Gastrocnemius medialis (tissue), 4 donors: ENCODE measurements around the gene ITIH4. TPM values are rescaled to one million over a fixed set of nuclear protein-coding genes. Genes with fewer than 3 reads are reported as not detected.

ENCODE experiments used
- ATAC-seq, 2 donors: fragments of 150-250 bp; one replicate each; pipeline ENCODE4 v1.9.1; 2016
- DNase-seq, 2 donors: peaks; one replicate each; pipeline ENCODE4 v3.0.0-alpha.2; 2019
- H3K27ac ChIP-seq, 4 donors: fragments of 200-600 bp; sonication (generic); 1 replicate in 1 of 4; 2 replicates in 3 of 4; pipeline ENCODE4 v1.5.1; 2016 to 2018; ENCODE audit warnings: mild to moderate bottlenecking in 2 of 4, moderate library complexity in 1 of 4
- H3K27me3 ChIP-seq, 3 donors: fragments of 200-600 bp; sonication (generic) in 2 of 3; 1 replicate in 1 of 3; 2 replicates in 2 of 3; pipeline versions ENCODE4 v1.5.1 to v1.6.0; 2016 to 2019; ENCODE audit warnings: mild to moderate bottlenecking in 1 of 3, moderate library complexity in 1 of 3
- H3K36me3 ChIP-seq, 2 donors: fragments of 200-600 bp; sonication (generic) in 1 of 2; one replicate each; pipeline ENCODE4 v1.5.1; 2017 to 2018
- H3K4me1 ChIP-seq, 2 donors: fragments of 200-600 bp; sonication (generic) in 1 of 2; one replicate each; pipeline ENCODE4 v1.5.1; 2016 to 2017; ENCODE audit warnings: mild to moderate bottlenecking in 2 of 2
- H3K4me3 ChIP-seq, 4 donors: fragments of 200-600 bp; sonication (generic) in 3 of 4; 1 replicate in 1 of 4; 2 replicates in 3 of 4; pipeline ENCODE4 v1.5.1; 2016 to 2019; ENCODE audit warnings: mild to moderate bottlenecking in 2 of 4
- H3K9me3 ChIP-seq, 3 donors: fragments of 200-600 bp; sonication (generic) in 2 of 3; 1 replicate in 1 of 3; 2 replicates in 2 of 3; pipeline ENCODE4 v1.5.1; 2016 to 2019
- POLR2A ChIP-seq, 2 donors: fragments of 450-650 bp; IDR thresholded peaks; one replicate each; pipeline ENCODE4 v1.6.1; 2017; ENCODE audit warnings: antibody characterized with exemption in 2 of 2, mild to moderate bottlenecking in 2 of 2, moderate library complexity in 2 of 2
- in situ Hi-C, 4 donors: fragments of 200-750 bp; cut with MboI; loops; one replicate each; pipeline versions ENCODE4 v1.15.0 to v1.8.0; 2017; ENCODE audit warnings: low sequenced_read_pairs in 4 of 4
- intact Hi-C: fragments of 100-400 bp; cut with DNase I; formaldehyde crosslinking; loops from one replicate; pipeline ENCODE4 v1.15.1; 2023; ENCODE audit warnings: low total_unique reads
- total RNA-seq, 4 donors: library from RNA; depleted of rRNA; stranded (reverse); fragments of >200 nt; gene quantifications; one replicate each; pipeline versions ENCODE4 v1.1.0 to v1.2.3, GENCODE V29; 2016
- TF ChIP-seq, protein P1 (sequence below), 5 experiments: fragments of 450-650 bp in 3 of 5; fragments of 200-600 bp in 2 of 5; sonication (generic) in 2 of 5; IDR thresholded peaks in 4 of 5; conservative IDR thresholded peaks in 1 of 5; 1 replicate in 4 of 5; 2 replicates in 1 of 5; pipeline ENCODE4 v1.5.1; 2016 to 2019; ENCODE audit warnings: antibody characterized with exemption in 5 of 5, mild to moderate bottlenecking in 3 of 5, moderate library complexity in 3 of 5

Gene ITIH4
- total RNA-seq, 4 donors from 2014 or later: 3.5 to 20.4 (median 12.7) TPM

DNA sequence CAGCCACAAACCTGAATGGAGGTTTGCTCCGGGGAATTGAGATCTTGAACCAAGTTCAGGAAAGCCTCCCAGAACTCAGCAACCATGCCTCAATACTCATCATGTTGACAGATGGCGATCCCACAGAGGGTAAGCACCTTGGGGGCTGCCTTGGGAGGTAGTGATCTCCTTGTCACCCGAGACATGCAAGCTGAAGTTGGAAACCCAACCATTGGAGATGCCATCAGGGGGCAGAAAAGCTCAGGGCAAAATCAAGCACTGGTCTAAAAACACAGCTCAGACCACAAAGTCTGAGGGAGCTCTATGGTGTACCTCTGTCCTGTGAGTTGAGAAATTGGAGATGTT lies 47.3 kb downstream of the ITIH4 start:
- DNase-seq: peak; percentile 1 to 8
- Histone ChIP-seq H3K4me3 (no peak overlapping the region), H3K9me3 (no peaks in the 10 kb centered on the region), H3K36me3 (no peaks in the 10 kb centered on the region), H3K27me3 (no peaks in the 10 kb centered on the region), H3K27ac (no peak overlapping the region), H3K4me1 (no peaks in the 10 kb centered on the region)
- intact Hi-C loops: no loop called here
- in situ Hi-C loops: no loop called here
- ATAC-seq: no peak
- TF ChIP-seq, protein P1, sequence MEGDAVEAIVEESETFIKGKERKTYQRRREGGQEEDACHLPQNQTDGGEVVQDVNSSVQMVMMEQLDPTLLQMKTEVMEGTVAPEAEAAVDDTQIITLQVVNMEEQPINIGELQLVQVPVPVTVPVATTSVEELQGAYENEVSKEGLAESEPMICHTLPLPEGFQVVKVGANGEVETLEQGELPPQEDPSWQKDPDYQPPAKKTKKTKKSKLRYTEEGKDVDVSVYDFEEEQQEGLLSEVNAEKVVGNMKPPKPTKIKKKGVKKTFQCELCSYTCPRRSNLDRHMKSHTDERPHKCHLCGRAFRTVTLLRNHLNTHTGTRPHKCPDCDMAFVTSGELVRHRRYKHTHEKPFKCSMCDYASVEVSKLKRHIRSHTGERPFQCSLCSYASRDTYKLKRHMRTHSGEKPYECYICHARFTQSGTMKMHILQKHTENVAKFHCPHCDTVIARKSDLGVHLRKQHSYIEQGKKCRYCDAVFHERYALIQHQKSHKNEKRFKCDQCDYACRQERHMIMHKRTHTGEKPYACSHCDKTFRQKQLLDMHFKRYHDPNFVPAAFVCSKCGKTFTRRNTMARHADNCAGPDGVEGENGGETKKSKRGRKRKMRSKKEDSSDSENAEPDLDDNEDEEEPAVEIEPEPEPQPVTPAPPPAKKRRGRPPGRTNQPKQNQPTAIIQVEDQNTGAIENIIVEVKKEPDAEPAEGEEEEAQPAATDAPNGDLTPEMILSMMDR (IDR thresholded peaks at IDR 0.05 in 4 of 5, conservative IDR thresholded peaks at IDR 0.05 in 1 of 5): no peak
- TF ChIP-seq POLR2A (IDR thresholded peaks at IDR 0.05): no peak

DNA sequence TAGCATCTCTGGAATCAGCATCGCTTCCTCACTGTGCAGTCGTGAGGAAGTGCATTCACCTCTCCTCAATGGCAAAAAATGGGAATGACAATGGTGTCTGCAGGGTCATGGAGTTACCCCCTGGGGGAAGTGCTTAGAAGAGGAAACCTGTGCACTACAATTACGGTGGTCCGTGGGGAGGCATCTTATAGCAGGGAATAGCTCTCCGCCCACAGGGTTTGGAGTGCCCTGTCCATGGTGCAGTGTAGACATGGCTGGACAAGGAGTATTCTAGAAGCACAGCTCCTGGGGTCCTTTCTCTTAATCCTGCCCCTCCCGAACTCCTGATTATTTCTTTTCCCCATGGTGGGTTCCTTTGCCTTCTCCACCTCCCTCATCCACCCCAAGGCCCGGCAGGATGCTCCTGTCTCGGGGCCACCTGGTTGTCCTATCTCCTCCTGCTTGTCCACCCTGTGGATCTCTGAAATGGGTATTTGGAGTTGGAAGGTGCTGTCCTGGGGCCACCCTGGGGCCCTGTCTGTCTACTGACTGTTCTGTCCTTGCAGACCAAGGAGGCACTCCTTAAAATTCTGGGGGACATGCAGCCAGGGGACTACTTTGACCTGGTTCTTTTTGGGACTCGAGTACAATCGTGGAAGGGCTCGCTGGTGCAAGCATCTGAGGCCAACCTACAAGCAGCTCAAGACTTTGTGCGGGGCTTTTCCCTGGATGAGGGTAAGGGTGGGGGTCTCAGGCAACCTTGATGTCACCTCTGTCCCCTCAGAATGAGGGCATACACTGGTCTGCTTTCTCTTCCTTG lies 47.9 kb downstream of the ITIH4 start:
- DNase-seq: peak in 1 of 2 donors; percentile 5
- Histone ChIP-seq H3K9me3 (no peaks in the 10 kb centered on the region), H3K4me1 (no peaks in the 10 kb centered on the region), H3K27ac (no peak overlapping the region), H3K27me3 (no peaks in the 10 kb centered on the region), H3K4me3 (no peak overlapping the region), H3K36me3 (no peaks in the 10 kb centered on the region)
- no peak for ATAC-seq
- in situ Hi-C loops (no loop called here), intact Hi-C loops (no loop called here)
- TF ChIP-seq, protein P1 (IDR thresholded peaks at IDR 0.05 in 4 of 5, conservative IDR thresholded peaks at IDR 0.05 in 1 of 5): no peak
- no peak for TF ChIP-seq POLR2A (IDR thresholded peaks at IDR 0.05)

DNA sequence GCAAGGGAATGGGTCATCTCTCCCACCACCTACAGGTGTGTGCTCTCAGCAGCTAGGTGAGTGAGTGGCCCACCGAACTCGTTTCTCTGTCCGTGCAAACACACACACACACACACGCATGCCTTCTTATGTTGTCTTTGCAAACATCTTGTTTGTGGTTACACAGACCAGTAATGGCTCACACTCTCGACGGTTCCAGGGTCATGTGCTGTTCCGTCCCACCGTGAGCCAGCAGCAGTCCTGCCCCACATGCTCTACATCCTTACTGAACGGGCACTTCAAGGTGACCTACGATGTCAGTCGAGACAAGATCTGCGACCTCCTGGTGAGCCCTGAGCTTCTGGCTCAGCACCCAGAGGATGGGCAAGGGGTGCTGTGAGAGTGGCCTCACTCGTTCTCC lies 48.7 kb downstream of the ITIH4 start:
- no peak for DNase-seq
- TF ChIP-seq, protein P1 (IDR thresholded peaks at IDR 0.05 in 4 of 5, conservative IDR thresholded peaks at IDR 0.05 in 1 of 5): no peak
- TF ChIP-seq POLR2A (IDR thresholded peaks at IDR 0.05): no peak
- intact Hi-C loops: no loop called here
- Histone ChIP-seq H3K9me3 (no peaks in the 10 kb centered on the region), H3K36me3 (no peaks in the 10 kb centered on the region), H3K4me1 (no peaks in the 10 kb centered on the region), H3K27ac (no peak overlapping the region), H3K27me3 (no peaks in the 10 kb centered on the region), H3K4me3 (no peak overlapping the region)
- in situ Hi-C loops: no loop called here
- no peak for ATAC-seq

DNA sequence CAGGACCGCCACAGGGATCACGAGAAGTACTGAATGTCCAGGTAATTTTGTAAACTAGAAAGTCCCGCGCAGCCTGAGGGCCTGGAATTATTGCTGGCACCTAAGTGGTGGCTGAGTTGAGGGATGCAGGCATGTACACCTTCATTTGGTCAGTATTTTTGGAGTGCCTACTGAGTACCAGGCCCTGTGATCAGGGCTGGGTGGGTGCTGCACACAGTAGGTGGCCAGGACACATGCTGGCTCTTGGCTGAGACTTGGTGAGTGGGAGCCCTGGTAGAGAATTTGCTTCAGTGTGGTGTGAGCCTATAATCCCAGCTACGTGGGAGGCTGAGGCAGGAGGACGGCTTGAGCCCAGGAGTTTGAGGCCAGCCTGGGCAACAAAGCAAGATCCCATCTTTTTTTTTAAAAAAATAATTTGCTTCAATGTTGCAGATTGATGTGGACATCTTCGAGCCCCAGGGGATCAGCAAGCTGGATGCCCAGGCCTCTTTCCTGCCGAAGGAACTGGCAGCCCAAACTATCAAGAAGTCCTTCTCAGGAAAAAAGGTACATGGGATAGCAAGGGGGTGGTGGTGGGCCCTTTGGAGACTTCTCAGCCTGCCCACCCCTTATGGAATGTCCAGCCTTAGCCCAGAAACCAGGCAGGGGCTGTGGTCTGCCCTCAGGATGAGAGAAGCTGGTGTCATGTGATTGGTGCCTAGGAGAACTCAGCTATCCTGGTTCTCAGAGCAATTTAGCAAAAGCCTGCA lies 50.5 kb downstream of the ITIH4 start:
- H3K27me3 ChIP-seq: no peaks in the 10 kb centered on the region
- DNase-seq: peak in 1 of 2 donors; percentile 4
- in situ Hi-C loops: no loop called here
- H3K4me3 ChIP-seq: no peak overlapping the region
- H3K9me3 ChIP-seq: no peaks in the 10 kb centered on the region
- H3K4me1 ChIP-seq: no peaks in the 10 kb centered on the region
- no peaks in the 10 kb centered on the region for H3K36me3 ChIP-seq
- no peak overlapping the region for H3K27ac ChIP-seq
- TF ChIP-seq POLR2A (IDR thresholded peaks at IDR 0.05): no peak
- ATAC-seq: no peak
- intact Hi-C loops: no loop called here

DNA sequence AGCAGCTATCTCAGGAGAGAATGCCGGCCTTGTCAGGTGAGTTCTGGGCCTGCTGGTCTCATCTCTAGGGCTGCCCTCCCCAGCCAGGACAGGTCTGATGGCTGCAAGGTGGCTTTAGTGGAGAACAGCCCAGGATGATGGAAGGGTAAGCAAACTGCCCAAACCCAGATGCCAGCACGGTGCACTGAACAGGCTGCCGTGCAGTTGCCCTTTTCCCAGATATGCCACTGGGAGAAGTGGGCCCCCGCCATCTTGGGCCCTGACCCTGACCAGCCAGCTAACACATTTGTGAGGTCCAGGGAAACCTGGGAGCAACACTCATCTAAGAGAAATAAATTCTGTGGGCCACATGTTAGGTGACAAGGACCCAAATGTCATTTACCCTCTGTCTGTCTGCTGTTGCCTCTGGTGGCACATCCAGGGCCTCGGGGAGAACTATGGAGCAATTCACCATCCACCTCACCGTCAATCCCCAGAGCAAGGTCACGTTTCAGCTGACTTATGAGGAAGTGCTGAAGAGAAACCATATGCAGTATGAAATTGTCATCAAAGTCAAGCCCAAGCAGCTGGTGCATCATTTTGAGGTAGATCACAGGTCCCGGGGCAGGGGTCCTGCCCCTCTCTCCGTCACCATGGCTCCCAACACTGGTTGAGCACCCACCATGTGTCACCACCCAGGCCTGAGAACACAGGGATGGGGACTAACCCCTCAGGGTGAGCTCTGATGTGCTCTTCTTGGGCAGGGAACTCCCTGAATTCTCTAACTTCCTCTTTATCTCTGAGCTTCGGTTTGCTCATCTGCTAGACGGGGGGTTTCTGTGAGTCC lies 51.2 kb downstream of the ITIH4 start:
- in situ Hi-C loops (no loop called here), intact Hi-C loops (no loop called here)
- no peak for DNase-seq
- Histone ChIP-seq H3K36me3 (no peaks in the 10 kb centered on the region), H3K4me1 (no peaks in the 10 kb centered on the region), H3K27ac (no peak overlapping the region), H3K27me3 (no peaks in the 10 kb centered on the region), H3K9me3 (no peaks in the 10 kb centered on the region), H3K4me3 (no peak overlapping the region)
- TF ChIP-seq, protein P1 (IDR thresholded peaks at IDR 0.05 in 4 of 5, conservative IDR thresholded peaks at IDR 0.05 in 1 of 5): no peak
- TF ChIP-seq POLR2A (IDR thresholded peaks at IDR 0.05): no peak
- no peak for ATAC-seq
